Activated gamma-delta T cell treated with Interleukin-2 at 50 U/mL for 16 hours (primary cell): ENCODE results near the gene QPCTL.
"Not testable (repeated sequence)": the region's sequence is repeated elsewhere in the genome, so short reads cannot be mapped to it uniquely, and the experiment has no call there.

Experiments used
- DNase-seq: peaks from one replicate; pipeline ENCODE4 v3.0.0-alpha.2; 2020

Gene QPCTL

DNA sequence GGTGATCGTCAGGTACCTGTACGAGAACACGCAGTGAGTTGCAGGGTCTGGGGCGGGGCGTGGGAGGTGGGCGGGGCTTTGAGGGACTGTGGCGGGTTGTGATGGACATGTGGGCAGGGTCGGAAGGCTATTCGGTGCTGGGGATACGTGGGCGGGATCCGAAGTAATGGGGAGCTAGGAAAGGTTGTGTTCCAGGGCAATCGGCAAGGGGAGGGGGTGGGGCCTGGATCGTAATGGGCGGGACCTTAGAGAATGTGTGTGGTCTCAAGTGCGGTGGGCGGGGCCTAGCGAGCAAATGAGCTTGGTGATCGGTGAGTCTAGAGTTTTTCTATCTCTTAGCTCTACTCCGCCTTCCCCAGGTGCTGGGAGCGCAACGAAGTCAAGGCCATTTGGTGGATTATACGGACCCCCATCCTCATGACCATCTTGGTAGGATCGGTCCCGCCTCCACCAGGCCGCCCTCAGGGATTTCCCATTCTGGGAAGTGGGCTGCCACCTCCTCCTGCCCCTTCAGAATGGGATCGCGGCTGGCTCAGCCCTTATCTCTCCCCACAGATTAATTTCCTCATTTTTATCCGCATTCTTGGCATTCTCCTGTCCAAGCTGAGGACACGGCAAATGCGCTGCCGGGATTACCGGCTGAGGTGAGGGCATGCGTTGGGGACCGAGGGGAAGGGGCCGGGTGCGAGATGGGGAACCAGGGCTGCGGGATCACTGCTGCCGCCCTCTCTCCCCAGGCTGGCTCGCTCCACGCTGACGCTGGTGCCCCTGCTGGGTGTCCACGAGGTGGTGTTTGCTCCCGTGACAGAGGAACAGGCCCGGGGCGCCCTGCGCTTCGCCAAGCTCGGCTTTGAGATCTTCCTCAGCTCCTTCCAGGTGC is 14.9 kb upstream of the QPCTL start:
- peak; percentile 67 for DNase-seq

DNA sequence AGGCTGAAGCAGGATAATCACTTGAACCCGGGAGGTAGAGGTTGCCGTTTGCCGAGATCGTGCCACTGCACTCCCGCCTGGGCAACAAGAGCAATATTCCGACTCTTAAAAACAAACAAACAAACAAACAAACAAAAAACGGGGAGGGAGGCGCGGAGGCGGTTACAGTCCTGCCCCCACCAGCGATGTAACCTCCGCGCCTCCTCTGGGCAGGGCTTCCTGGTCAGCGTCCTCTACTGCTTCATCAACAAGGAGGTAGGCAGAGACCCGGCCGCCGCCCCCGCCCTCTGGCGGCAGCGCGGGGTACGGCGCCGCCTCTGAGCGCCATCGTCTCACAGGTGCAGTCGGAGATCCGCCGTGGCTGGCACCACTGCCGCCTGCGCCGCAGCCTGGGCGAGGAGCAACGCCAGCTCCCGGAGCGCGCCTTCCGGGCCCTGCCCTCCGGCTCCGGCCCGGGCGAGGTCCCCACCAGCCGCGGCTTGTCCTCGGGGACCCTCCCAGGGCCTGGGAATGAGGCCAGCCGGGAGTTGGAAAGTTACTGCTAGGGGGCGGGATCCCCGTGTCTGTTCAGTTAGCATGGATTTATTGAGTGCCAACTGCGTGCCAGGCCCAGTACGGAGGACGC is 11.0 kb upstream of the QPCTL start:
- peak; percentile 85 for DNase-seq

DNA sequence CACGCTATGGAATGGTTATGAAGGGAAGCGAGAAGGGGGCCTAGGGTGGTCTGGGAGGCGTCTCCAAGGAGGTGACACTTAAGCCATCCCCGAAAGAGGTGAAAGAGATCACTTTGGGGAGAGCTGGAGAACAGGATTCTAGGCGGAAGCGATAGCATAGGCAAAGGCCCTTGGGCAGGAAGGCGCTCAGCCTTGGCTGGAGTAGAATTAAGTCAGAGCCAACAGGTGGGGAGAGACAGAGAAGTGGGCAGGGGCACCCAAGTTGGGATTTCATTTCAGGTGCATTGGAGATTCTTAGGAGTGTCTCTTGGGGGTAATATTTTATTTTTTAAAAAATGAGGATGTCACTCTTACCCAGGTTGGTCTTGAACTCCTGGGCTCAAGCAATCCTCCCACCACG is 10.3 kb upstream of the QPCTL start:
- no peak for DNase-seq

DNA sequence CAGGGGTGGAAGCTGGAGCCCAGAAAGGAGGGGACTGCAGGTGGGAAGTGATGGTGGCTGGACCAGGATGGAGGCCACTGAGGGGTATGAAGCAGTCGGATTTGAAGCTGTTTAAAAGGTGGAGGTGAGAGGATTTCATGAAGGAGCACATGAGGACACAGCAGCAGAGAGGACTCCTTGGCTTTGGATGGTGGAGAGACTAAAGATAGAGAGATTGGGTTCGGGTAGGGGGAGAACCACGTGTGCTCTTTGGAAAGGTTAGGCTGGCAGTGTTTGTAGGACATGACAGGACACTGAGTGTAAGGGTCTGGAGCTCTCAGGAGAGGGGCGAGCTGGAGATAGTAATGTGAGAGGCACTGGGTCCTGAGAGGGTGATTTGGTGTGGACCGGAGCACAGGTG is 9.6 kb upstream of the QPCTL start:
- no peak for DNase-seq

DNA sequence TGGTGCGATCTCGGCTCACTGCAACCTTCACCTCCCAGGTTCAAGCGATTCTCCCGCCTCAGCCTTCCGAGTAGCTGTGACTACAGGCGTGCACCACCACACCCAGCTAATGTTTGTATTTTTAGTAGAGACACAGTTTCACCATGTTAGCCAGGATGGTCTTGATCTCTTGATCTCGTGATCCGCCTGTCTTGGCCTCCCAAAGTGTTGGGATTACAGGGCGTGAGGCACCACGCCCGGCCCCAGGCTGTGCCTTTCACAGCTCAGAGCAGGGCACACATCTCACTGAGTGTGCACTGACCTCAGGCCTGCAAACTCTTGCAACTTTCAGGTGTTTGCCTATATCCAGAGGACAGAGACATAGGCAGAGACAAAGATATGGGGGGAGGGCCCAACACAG is 7.4 kb upstream of the QPCTL start:
- DNase-seq: not testable (repeated sequence)

DNA sequence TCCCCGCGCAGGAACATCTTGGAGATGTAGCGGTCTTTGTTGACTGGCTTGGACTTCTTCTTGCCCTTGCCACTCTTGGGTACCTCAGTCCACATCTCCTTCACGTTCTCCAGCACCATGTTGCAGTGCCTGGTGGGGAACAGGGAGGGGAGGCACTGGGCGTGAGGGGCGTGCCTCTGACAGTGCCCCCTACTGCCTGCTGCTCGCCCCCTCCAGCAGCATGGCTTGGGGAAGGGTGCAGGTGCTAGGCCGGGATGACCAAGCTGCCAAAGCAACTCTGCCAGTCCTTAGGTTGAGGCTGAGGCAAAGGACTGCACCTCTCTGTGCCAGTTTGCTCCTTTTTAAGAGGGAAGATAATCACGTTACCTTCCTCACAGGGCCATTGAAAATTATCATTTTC is 4.9 kb upstream of the QPCTL start:
- no peak for DNase-seq

DNA sequence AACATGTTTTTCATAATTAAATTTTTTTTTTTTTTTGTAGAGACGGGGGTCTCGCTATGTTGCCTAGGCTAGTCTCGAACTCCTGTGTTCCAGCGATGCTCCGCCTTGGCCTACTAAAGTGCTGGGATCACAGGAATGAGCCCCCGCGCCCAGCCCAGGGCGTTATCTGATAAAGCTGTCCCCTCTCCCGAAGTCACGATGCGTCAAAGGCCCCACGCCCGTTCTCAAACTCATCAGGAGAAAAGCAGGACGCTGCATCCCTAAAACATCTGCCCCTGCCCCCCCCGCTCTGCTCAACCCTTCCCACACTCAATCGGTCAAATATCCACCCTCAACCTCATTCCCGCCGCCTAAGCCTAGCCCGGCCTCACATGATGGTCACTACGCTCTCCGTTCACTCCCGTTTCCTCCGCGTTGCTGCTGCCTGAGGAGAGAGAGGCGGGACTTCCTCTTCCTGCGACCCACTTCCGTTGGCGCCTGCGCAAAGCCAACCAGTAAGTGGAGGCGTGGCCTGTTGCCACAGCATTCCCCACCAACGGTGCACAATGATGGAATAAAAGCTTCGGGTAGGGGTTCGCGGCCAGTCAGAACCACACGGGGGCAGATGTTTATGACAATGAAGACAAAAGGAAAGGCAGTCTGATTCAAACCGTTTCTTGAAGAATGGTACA is 815 bp upstream of the QPCTL start, which contains the start of gene SNRPD2:
SNRPD2 (minus strand) TSS at position 438 of the 671 bp plus-strand sequence; CDS start at position 373, 65 bp downstream.
- peak; percentile 90 for DNase-seq

DNA sequence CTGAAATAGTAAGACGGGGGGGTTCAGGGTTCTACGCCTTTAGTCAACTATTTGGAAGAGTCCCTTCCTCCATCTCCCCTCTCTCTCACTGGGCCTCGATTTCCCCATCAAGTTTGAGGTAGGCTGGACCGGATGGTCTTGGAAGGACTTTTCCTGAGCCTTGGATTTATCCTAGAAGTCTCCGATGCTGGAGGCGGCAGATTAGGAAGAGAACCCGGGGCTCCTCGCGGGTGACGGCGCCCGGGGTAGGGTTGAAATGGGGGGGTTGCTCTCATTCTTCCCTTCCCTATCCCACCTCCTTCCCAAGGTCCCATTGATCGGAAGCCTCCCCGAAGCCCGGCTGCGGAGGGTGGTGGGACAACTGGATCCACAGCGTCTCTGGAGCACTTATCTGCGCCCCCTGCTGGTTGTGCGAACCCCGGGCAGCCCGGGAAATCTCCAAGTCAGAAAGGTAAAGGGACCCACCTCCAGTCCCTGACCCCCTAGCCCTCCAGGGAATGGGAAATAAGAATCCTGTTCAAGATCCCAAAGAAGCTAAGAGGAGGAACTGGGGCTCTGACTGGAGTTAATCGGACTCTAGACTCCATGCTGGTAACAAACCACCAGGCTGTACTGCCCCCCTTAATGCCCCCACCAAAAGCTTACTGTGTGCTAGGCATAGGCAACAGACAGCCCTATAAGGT is 781 bp downstream of the QPCTL start:
- peak; percentile 75 for DNase-seq

DNA sequence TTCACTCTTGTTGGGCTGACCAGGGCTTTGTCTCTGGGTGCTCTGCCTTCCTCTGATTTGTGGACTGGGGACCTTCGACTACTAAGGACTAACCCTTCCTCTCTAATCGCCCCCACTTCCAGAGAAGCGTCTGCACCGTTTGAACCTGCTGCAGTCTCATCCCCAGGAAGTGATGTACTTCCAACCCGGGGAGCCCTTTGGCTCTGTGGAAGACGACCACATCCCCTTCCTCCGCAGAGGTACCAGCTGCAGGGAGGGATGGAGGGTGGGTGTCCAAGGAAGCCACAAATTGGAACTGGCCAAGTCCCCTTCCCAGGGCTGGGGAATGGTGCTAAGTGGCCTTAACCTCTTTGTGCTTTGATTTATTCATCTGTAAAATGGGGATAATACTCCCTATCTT is 9.2 kb downstream of the QPCTL start:
- no peak for DNase-seq

DNA sequence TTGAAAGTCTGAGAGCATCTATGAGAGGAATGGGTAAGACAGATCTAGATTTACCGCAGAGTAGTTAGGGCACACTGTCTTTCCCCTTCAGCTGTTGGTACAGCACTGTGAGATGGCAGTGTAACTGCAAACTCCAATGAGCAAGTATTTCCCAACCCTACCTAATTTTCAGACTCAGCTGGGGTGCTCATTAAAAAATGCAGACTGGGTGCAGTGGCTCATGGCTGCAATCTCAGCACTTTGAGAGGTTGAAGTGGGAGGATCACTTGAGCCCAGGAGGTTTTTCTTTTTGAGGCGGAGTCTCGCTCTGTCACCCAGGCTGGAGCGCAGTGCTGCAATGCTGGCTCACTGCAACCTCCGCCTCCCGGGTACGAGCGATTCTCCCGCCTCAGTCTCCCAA is 12.6 kb downstream of the QPCTL start:
- no peak for DNase-seq

DNA sequence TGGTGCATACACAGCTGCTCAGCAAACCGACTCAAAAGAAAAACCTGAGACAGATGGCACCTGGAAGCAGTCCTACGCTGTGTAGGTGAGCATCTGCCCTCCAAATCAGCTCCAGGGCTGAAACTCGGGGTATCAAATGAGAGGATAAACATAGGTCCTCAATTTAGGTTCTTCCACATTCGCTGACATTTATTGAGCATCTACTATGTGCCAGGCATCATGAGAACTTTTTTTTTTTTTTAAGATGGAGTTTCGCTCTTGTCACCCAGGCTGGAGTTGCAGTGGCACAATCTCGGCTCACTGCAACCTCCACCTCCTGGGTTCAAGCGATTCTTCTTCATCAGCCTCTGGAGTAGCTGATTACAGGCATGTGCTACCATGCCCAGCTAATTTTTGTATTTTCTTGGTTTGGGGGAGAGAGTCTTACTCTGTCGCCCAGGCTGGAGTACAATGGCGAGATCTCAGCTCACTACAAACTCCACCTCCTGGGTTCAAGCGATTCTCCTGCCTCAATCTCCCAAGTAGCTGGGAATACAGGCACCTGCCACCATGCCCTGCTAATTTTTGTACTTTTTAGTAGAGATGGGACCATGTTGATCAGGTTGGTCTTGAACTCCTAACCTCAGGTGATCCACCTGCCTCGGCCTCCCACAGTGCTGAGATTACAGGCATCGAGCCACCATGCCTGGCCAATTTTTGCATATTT is 13.4 kb downstream of the QPCTL start:
- DNase-seq: no peak

DNA sequence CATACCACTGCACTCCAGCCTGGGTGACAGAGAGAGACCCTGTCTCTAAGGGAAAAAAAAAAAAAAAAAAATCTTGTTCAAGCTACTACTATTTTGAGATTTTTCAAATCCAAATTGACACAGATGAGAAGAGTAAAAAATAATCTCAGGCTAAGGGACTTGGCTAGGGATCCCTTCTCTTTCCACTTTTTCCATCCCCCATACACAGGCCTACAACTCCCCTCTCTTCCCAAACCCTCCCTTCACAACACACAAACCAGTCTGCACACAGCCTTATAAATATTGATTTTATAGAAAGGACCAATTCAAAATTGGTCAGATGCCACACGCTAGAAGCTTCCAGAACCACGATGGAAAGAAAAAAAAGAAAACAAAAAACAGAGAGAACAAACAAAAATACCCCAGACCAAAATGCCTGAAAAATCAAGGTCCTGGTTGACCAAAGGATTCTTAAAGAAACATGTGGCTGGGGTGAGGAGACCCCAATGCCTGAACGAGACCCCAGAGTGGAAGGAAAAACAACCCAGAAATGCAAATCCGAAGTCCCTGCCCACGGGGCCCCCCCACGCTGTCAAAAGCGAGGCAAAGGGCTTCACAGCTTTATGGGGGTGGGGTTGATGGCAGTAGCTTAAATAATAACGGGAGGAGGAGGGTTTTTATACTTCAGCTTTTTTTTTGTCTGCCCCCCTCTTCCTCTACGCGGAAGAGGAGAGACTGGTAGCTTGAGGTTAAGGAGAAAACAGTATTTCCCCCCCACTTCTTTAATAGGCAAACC is 18.1 kb downstream of the QPCTL start:
- DNase-seq: no peak

DNA sequence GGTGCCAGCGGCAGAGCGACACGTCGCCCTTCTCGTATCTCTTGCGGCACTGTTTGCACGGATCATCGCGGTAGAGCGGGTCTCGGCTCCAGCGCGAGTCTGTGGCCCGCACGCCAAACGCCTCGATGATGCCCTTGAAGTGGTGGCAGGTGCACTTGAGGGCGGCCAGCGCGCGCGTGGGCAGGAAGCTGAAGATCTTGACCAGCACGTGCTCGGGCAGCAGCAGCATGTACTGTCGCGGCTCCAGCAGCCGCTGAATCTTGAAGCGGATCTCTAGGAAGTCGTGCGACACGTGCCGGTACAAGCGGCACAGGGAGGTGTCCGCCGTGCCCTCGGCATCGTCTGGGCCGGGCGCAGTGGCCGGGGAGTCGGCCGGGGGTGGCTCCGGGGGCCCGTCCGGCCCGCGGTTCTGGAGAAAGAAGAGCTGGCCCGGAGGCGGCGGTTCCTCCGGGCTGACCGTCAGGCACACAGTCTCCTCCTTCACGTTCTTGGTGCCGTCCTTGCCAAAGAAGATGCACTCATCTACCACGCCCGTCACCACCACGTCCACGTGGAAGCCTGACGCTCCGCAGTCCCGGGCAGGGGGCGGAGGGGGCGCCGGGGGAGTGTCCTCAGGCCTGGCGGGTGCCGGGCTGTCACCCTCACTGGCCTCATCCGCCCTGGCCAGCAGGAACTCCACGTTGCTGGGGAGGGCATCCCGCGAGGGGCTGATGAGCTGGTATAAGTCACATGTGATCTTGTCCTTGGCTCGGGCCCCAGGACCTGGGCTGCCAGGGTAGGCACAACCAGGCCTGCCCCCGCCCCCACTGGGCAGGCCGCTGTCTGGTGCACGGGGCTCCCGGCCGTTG is 19.6 kb downstream of the QPCTL start:
- no peak for DNase-seq

DNA sequence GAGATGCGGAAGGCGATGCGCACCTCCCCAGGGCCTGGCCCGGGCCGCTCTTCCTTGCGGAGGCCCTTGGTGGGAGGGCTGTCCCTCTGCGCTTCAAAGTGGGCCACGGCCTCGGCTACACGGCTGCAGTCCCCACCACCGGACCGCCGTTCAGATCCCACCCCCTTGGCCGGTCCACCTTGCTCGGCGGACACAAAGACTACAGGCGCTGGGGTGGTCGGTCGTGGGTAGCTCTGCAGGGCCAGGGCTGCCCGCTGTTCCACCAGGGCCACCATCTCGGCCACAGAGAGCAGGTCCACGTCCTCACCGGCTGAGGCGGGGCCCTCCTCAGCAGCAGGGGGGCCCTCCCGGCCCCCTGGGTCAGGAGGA is 20.2 kb downstream of the QPCTL start:
- no peak for DNase-seq

DNA sequence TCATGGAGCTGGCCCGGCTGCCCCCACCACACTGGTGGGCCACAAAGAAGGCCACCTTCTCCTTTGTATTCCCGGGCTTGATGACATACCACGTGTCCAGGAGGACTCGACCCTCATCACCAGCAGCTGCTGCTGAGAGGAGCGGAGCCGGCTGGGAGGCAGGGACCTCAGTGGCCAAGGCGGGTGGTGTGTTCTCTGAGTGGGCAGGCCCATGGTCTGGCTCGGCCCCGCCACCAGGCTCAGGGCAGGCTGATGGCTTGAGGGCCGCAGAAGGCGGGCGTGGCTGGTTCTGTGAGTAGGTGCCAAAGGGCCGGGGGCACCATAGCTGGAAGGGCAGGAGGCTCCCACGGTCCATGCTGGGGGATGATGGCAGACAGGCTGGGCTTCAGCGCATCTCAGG is 20.7 kb downstream of the QPCTL start:
- DNase-seq: no peak

DNA sequence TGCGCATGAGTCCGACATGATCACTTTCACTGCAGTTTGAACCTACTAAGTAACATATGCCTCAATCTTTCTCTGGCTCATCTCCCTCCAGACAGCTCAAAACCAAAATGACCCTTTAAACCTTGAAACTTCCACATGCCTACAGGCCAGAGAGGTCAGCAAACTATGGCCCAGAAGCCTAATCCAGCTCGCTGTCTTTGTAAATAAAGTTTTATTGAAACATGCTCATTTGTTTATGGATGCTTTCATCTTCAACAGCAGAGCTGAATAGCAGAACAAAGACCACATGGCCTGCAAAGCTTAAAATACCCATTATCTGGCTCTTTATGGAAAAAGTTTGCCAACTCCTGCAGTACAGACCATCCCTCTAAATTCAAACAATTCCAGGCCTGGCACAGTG is 22.7 kb downstream of the QPCTL start:
- no peak for DNase-seq

DNA sequence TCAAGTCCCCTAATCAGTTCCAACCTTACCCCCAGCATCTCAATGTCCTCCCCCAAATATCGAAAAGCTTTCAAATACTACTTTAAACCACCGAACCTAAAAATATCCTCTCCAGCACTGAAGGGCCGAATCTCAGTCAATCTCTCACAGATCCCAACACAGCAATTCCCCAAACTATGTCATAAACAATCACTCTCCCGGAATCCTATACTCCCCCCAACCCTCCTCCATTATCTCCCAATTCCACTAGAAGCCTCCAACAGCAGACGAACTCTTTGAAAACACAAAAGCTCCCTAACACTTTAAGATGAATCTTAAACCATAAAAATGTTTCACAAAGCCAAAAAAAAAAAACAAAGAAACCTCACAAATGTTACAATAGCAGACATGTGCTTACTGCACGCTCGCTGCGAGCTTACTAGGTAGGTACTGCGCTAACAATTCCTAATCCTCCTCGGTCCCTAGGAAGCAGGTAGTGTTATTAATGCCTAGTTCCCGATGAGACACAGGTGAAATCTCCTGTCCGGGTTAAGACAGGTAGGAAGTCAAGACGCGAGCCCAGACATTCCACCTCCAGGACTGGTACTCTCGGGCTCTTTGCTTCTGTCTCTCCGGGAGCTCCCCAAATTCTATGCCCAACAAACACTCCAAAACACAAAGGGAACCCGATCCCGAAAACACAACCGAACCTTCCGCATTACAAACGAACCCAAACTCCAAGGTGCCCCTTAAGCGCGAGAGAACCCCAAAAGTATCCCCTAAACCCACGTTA is 24.1 kb downstream of the QPCTL start:
- DNase-seq: no peak

DNA sequence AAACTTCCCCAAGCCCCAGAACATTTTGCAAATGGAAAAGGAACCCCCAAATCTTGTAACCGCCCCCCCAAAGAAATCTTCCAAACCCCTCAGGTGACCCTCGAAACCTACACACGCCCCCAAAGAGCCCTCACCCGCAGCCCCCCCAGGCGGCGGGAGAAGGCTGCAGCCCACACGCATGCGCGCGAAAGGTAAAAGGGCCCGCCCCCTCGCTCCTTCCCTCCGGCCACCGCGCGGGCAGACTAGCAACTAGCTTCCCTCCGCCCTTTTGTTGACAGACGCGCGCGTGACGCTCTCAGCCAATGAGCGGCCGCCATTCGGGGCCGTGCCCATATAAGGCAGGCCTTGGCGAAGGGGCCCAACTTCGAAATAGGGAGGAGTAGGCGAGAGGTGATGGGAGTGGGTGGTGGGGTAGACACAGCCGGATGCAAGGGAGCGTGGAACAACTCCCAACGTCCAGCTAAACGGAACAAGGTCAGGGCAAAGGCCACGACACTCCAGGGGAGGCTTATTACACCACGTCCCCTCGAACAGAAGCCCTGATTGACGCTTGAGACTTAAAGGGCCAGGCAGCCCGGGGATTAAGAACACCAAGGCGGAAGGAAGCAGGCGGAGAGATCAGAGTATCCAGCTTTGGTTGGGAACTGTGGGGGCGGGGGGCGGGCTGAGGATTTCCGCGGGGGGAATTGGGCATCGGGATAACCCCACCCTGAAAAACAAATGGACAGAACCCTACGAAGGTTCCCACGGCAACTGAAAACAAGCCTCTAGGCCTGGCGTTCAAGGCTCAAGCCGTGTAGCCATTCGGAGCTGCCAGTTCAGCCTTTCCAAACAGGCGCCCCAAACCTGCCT is 24.9 kb downstream of the QPCTL start:
- DNase-seq: peak; percentile 96
